Measurements from ENCODE around the gene KANSL1.
"Not testable (repeated sequence)": the region's sequence is repeated elsewhere in the genome, so short reads cannot be mapped to it uniquely, and the experiment has no call there.

KANSL1 gene

GRCh38 chr17:46193151-46193625 is at the start of gene KANSL1:
KANSL1 (minus strand) TSS chr17:46193429; CDS start chr17:46172143, 21,286 bp downstream.
- in situ Hi-C loops (cut with HindIII; ENCODE audit: low sequenced_read_pairs) = no loop called here

GRCh38 chr17:46231359-46231758 is 38.1 kb upstream of the KANSL1 start:
- in situ Hi-C loops (cut with HindIII; ENCODE audit: low sequenced_read_pairs) = not testable (repeated sequence)

GRCh38 chr17:46225274-46225794 is 32.1 kb upstream of the KANSL1 start:
- in situ Hi-C loops (cut with HindIII; ENCODE audit: low sequenced_read_pairs) = not testable (repeated sequence)

GRCh38 chr17:46224864-46225263 is 31.6 kb upstream of the KANSL1 start:
- in situ Hi-C loops (cut with HindIII; ENCODE audit: low sequenced_read_pairs) = not testable (repeated sequence)

GRCh38 chr17:46223041-46223440 is 29.8 kb upstream of the KANSL1 start:
- in situ Hi-C loops (cut with HindIII; ENCODE audit: low sequenced_read_pairs) = not testable (repeated sequence)

- in situ Hi-C loops (cut with HindIII; ENCODE audit: low sequenced_read_pairs) = no loop called here
Measured at GRCh38 chr17:46216682-46217081, 23.5 kb upstream of the KANSL1 start.

- in situ Hi-C loops (cut with HindIII; ENCODE audit: low sequenced_read_pairs) = no loop called here
Measured at GRCh38 chr17:46212634-46213435, 19.6 kb upstream of the KANSL1 start.

- in situ Hi-C loops (cut with HindIII; ENCODE audit: low sequenced_read_pairs) = no loop called here
Measured at GRCh38 chr17:46208997-46209396, 15.8 kb upstream of the KANSL1 start.

- in situ Hi-C loops (cut with HindIII; ENCODE audit: low sequenced_read_pairs) = no loop called here
Measured at GRCh38 chr17:46205975-46206374, 12.7 kb upstream of the KANSL1 start.

- in situ Hi-C loops (cut with HindIII; ENCODE audit: low sequenced_read_pairs) = no loop called here
Measured at GRCh38 chr17:46202424-46202823, 9.2 kb upstream of the KANSL1 start.

- in situ Hi-C loops (cut with HindIII; ENCODE audit: low sequenced_read_pairs) = no loop called here
Measured at GRCh38 chr17:46201491-46201890, 8.3 kb upstream of the KANSL1 start.

GRCh38 chr17:46200197-46200596 is 7.0 kb upstream of the KANSL1 start:
- in situ Hi-C loops (cut with HindIII; ENCODE audit: low sequenced_read_pairs) = no loop called here

GRCh38 chr17:46199379-46199778 is 6.2 kb upstream of the KANSL1 start:
- in situ Hi-C loops (cut with HindIII; ENCODE audit: low sequenced_read_pairs) = no loop called here

GRCh38 chr17:46198233-46198632 is 5.0 kb upstream of the KANSL1 start:
- in situ Hi-C loops (cut with HindIII; ENCODE audit: low sequenced_read_pairs) = no loop called here

- in situ Hi-C loops (cut with HindIII; ENCODE audit: low sequenced_read_pairs) = no loop called here
Measured at GRCh38 chr17:46197530-46197929, 4.3 kb upstream of the KANSL1 start.

GRCh38 chr17:46195939-46196716 is 2.9 kb upstream of the KANSL1 start:
- in situ Hi-C loops (cut with HindIII; ENCODE audit: low sequenced_read_pairs) = no loop called here

- in situ Hi-C loops (cut with HindIII; ENCODE audit: low sequenced_read_pairs) = no loop called here
Measured at GRCh38 chr17:46195217-46195855, 2.1 kb upstream of the KANSL1 start.

GRCh38 chr17:46194393-46195216 is 1.4 kb upstream of the KANSL1 start:
- in situ Hi-C loops (cut with HindIII; ENCODE audit: low sequenced_read_pairs) = no loop called here

GRCh38 chr17:46193626-46194392 is 580 bp upstream of the KANSL1 start:
- in situ Hi-C loops (cut with HindIII; ENCODE audit: low sequenced_read_pairs) = no loop called here

Data from endothelial cell of hepatic sinusoid (primary cell).